Subcutaneous adipose tissue (tissue), 4 donors: Measurements from ENCODE around the gene ARL6. TPM values are rescaled to one million over a fixed set of nuclear protein-coding genes. Genes with fewer than 3 reads are reported as not detected.

ENCODE experiments used
- CTCF ChIP-seq: fragments of 450-650 bp; IDR thresholded peaks from one replicate; pipeline ENCODE4 v1.5.1; 2016; ENCODE audit warnings: low read depth, mild to moderate bottlenecking, control low read depth, antibody characterized with exemption, moderate library complexity
- total RNA-seq, 4 donors: library from RNA; depleted of rRNA; stranded (reverse); fragments of >200 nt; gene quantifications; one replicate each; pipeline ENCODE4 v1.1.0, GENCODE V29; 2016

The ARL6 gene
- total RNA-seq, 4 donors from 2014 or later, result 4.1 to 10.1 (median 6.1) TPM

- TF ChIP-seq CTCF, result no peak
Observed at GRCh38 chr3:97830638-97831037, 66.1 kb downstream of the ARL6 start.

- TF ChIP-seq CTCF, result no peak
Observed at GRCh38 chr3:97831140-97831539, 66.6 kb downstream of the ARL6 start.

- no peak for TF ChIP-seq CTCF
Observed at GRCh38 chr3:97835761-97836160, 71.2 kb downstream of the ARL6 start.

GRCh38 chr3:97838393-97838792 is 73.8 kb downstream of the ARL6 start:
- no peak for TF ChIP-seq CTCF

GRCh38 chr3:97839944-97840343 is 75.4 kb downstream of the ARL6 start:
- TF ChIP-seq CTCF, result no peak

- no peak for TF ChIP-seq CTCF
Observed at GRCh38 chr3:97841304-97841703, 76.7 kb downstream of the ARL6 start.

GRCh38 chr3:97841956-97842355 is 77.4 kb downstream of the ARL6 start:
- no peak for TF ChIP-seq CTCF
